K562 (cell line): ENCODE measurements around the gene TNFRSF6B. TPM values are rescaled to one million over a fixed set of nuclear protein-coding genes. Genes with fewer than 3 reads are reported as not detected.

Source experiments
- ATAC-seq: fragments of 200-7000 bp; cut with Tn5 transposase; 3 replicates; pipeline ENCODE4 v1.9.1; 2020; ENCODE audit warnings: moderate library complexity
- BruUV-seq: library from RNA; stranded (reverse); fragments of 400-500 nt; replicated peaks from 2 replicates; lab custom pipeline; 2021; lab: Mats Ljungman, UMichigan
- CTCF ChIA-PET: fragments of 300-600 bp; formaldehyde crosslinking; extraction: SDS; loops from one replicate; lab custom pipeline; 2021; ENCODE audit warnings: low intra/inter-chr PET ratio; lab: Yijun Ruan, JAX
- POLR2A ChIA-PET: fragments of 300-600, 350-650 bp; sonication (Branson Sonifier 250); formaldehyde crosslinking; extraction: SDS; loops from one replicate; lab custom pipeline; 2021; ENCODE audit warnings: antibody characterized with exemption, inconsistent platforms; lab: Yijun Ruan, JAX
- DNase-seq, 4 experiments: peaks; one replicate each; pipeline versions ENCODE4 v3.0.0 to v3.0.0-alpha.2; 2011 to 2018; ENCODE audit warnings: low spot score in 3 of 4, mixed read lengths in 3 of 4; ENCODE audit errors: extremely low read depth in 1 of 4
- FAIRE-seq: peaks from 2 replicates; lab custom pipeline; 2011; peaks lifted over from hg19 to GRCh38; lab: Jason Lieb, UNC
- H2AFZ ChIP-seq: 2 replicates; pipeline ENCODE4 v1.6.0; 2011; ENCODE audit warnings: low read depth, low read length, control low read depth, inconsistent platforms
- H3K27ac ChIP-seq: fragments of 200-600 bp; 3 replicates; pipeline ENCODE4 v1.8.0; 2011; ENCODE audit warnings: low read depth, mild to moderate bottlenecking, control low read depth, inconsistent platforms, low read length, moderate library complexity, mixed read lengths; ENCODE audit errors: extremely low read depth
- H3K27me3 ChIP-seq, 2 experiments: fragments of 300-600 bp in 1 of 2; 2 replicates in 1 of 2; 3 replicates in 1 of 2; pipeline versions ENCODE4 v1.6.0 to v1.8.0; 2011; ENCODE audit warnings: inconsistent platforms in 2 of 2, low read length in 2 of 2, mild to moderate bottlenecking in 1 of 2, mixed read lengths in 1 of 2, moderate library complexity in 1 of 2; ENCODE audit not compliant: control insufficient read depth in 2 of 2, insufficient read depth in 2 of 2
- H3K36me3 ChIP-seq: fragments of 300-600 bp; 3 replicates; pipeline ENCODE4 v1.8.0; 2011; ENCODE audit warnings: mild to moderate bottlenecking, low read length, inconsistent platforms; ENCODE audit not compliant: control insufficient read depth, insufficient read depth
- H3K4me1 ChIP-seq, 2 experiments: fragments of 200-600 bp in 1 of 2; replicated peaks in 1 of 2; 2 replicates in 1 of 2; 3 replicates in 1 of 2; pipeline versions ENCODE4 v1.5.1 to v1.8.0; 2011; ENCODE audit warnings: inconsistent platforms in 2 of 2, low read length in 2 of 2, mild to moderate bottlenecking in 1 of 2, mixed read lengths in 1 of 2, moderate library complexity in 1 of 2; ENCODE audit not compliant: control insufficient read depth in 2 of 2, insufficient read depth in 2 of 2
- H3K4me2 ChIP-seq: 2 replicates; pipeline ENCODE4 v1.6.1; 2011; ENCODE audit warnings: low read length, control low read depth, inconsistent platforms, mixed read lengths; ENCODE audit not compliant: insufficient read depth
- H3K4me3 ChIP-seq: fragments of 200-600 bp; sonication (generic), shearing (Covaris generic); 2 replicates; pipeline ENCODE4 v1.5.1; 2016; ENCODE audit warnings: control low read depth, inconsistent platforms
- H3K79me2 ChIP-seq: fragments of 200-600 bp; 3 replicates; pipeline ENCODE4 v1.8.0; 2011; ENCODE audit warnings: low read length, inconsistent platforms; ENCODE audit not compliant: control insufficient read depth, insufficient read depth
- H3K9ac ChIP-seq, 2 experiments: 2 replicates each; pipeline versions ENCODE4 v1.6.0 to v1.6.1; 2011; ENCODE audit warnings: low read depth in 2 of 2, low read length in 2 of 2, control low read depth in 1 of 2, inconsistent platforms in 1 of 2, mild to moderate bottlenecking in 1 of 2, mixed read lengths in 1 of 2; ENCODE audit not compliant: insufficient read depth in 1 of 2
- H3K9me1 ChIP-seq: one replicate; pipeline ENCODE4 v1.6.0; 2011; ENCODE audit warnings: inconsistent platforms, mild to moderate bottlenecking, low read length, moderate library complexity; ENCODE audit not compliant: control insufficient read depth, insufficient read depth
- H3K9me3 ChIP-seq: replicated peaks from 2 replicates; pipeline ENCODE4 v1.5.1; 2011; ENCODE audit warnings: low read depth, low read length, inconsistent platforms; ENCODE audit not compliant: control insufficient read depth, insufficient read depth
- H4K20me1 ChIP-seq: replicated peaks from 2 replicates; pipeline ENCODE4 v1.6.1; 2011; ENCODE audit warnings: low read length, inconsistent platforms, mixed read lengths; ENCODE audit not compliant: control insufficient read depth, insufficient read depth
- BRCA1 ChIP-seq, 2 experiments: fragments of 450-650 bp in 1 of 2; sonication (generic) in 1 of 2; formaldehyde crosslinking in 1 of 2; IDR thresholded peaks; 2 replicates each; pipeline versions ENCODE4 v1.5.0 to v1.6.1; 2017 to 2020; ENCODE audit warnings: mild to moderate bottlenecking in 1 of 2, missing genetic modification reagents in 1 of 2
- EHMT2 ChIP-seq: fragments of 450-650 bp; IDR thresholded peaks from 2 replicates; pipeline ENCODE4 v1.6.1; 2018; ENCODE audit warnings: antibody characterized with exemption
- EP400 ChIP-seq: fragments of 450-650 bp; IDR thresholded peaks from 2 replicates; pipeline ENCODE4 v1.6.1; 2017; ENCODE audit warnings: antibody characterized with exemption, mild to moderate bottlenecking, moderate library complexity
- HMBOX1 ChIP-seq: sonication (generic); IDR thresholded peaks from 2 replicates; pipeline ENCODE4 v1.6.1; 2016
- MTF1 ChIP-seq: fragments of 250-450 bp; sonication (Bioruptor Pico); IDR thresholded peaks from 2 replicates; pipeline ENCODE4 v1.9.0; 2021; ENCODE audit warnings: moderate library complexity, mild to moderate bottlenecking, inconsistent platforms, borderline replicate concordance
- WGBS: fragments of 100-300 bp; shearing (Covaris generic); methylation state at CpG from one replicate; pipeline ENCODE4 v1.1.6; 2016; ENCODE audit warnings: low coverage, mixed read lengths; ENCODE audit not compliant: insufficient coverage; ENCODE audit errors: missing lambda C conversion rate; 5-methylcytosine and 5-hydroxymethylcytosine counted together
- in situ Hi-C: fragments of 300-500 bp; cut with MboI; formaldehyde crosslinking; loops from 4 replicates; pipeline ENCODE4 v1.15.0; 2018; ENCODE audit warnings: inconsistent platforms, mixed read lengths
- intact Hi-C: fragments of 100-400 bp; cut with micrococcal nuclease; formaldehyde crosslinking; loops from 2 replicates; pipeline ENCODE4 v1.14.2; 2022
- polyA plus RNA-seq, 8 experiments: library from polyadenylated mRNA; depleted of rRNA in 4 of 8; stranded (reverse) in 5 of 8; unstranded in 3 of 8; fragments of >200 nt; fragmentation: Nextera tagmentation in 2 of 8; fragmentation: Illumina TruSeq in 1 of 8; extraction: Ambion mirVana in 2 of 8; extraction: Trizol in 1 of 8; gene quantifications; 2 replicates each; pipeline versions ENCODE4 v1.2.1 to v1.2.3, GENCODE V29; 2011 to 2014; ENCODE audit warnings: inconsistent platforms in 1 of 8, missing spikeins in 1 of 8
- total RNA-seq, 7 experiments: library from RNA; depleted of rRNA in 6 of 7; stranded (reverse); fragments of >200 nt in 6 of 7; fragmentation: Illumina TruSeq in 2 of 7; extraction: Trizol in 2 of 7; gene quantifications; 2 replicates each; pipeline versions ENCODE4 v1.2.1 to v1.2.3, GENCODE V29; 2011 to 2021; ENCODE audit warnings: low replicate concordance in 1 of 7
- TF ChIP-seq, protein P1 (sequence below): fragments of 450-650 bp; IDR thresholded peaks from 2 replicates; pipeline ENCODE4 v1.6.1; 2016; ENCODE audit warnings: low read depth

The TNFRSF6B gene
- total and polyA plus RNA-seq, 9 of the 15 experiments (the other 6 are each of a cell fraction or from before 2014, with no cell fraction given): 0.10 to 3.5 (median 0.32) TPM; not detected in 6

DNA sequence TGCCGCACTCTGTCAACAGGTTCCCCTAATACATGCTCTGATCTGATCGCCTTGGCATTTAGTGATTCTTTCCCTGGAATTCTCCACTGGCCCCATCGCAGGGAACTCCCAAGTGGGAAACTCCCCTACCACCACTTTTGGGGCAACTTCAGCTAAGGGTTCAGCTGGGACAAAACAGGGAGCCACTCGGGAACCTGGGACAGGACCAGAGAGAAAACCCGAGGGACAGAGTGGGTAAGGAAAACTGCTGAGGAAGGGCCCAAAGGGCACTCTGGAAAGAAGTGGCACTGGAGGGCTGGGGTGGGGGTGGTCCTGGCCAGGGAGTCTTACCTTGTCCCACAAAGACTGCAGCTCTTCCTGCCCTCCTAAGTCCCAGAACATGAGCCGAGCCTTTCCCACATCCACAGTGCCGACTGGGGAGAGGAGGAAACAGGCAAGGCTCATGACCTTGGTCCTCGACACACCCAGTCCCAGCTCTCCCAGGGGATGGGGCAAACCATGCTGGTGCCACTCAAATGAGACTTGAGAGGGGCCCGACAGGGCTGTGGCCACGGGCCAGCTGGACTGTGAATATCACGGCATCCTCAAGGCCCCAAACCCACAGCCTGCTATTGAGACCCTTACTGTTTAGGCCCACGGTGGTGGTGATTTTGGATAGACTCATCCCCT is 9.7 kb downstream of the TNFRSF6B start:
- Histone ChIP-seq H3K4me2 (peak overlapping the region; percentile 99), H3K9me1 (no peaks in the 10 kb centered on the region), H3K9ac (peak overlapping the region; percentile 90 to 95), H3K9me3 (no peaks in the 10 kb centered on the region), H3K27me3 (no peaks in the 10 kb centered on the region), H3K4me3 (peak overlapping the region; percentile 100), H3K36me3 (peaks cover 58% of the 10 kb centered on the region), H3K79me2 (peaks cover 56% of the 10 kb centered on the region), H3K4me1 (peaks cover 13 to 71% of the 10 kb centered on the region in 2 experiments), H2AFZ (no peak overlapping the region), H4K20me1 (peaks cover 22% of the 10 kb centered on the region), H3K27ac (peak overlapping the region; percentile 96)
- ATAC-seq (no peak), DNase-seq (peak in 2 of 4 experiments; percentile 3 to 4), FAIRE-seq (no peak)
- intact Hi-C loops (loop anchor here (2.0 to 10.0 kb wide), 5 partner anchors 79 to 251 kb away; partner anchors contain the start of genes PTK6, TPD52L2 and UCKL1), in situ Hi-C loops (loop anchor here (5.0 kb wide), 1 partner anchor 156 kb away; the partner anchor contains the start of gene ABHD16B)
- TF ChIP-seq EHMT2: no peak
- no peak for TF ChIP-seq BRCA1 (IDR thresholded peaks at IDR 0.05)
- TF ChIP-seq BRCA1 (CRISPR knock-in tag; IDR thresholded peaks at IDR 0.05): no peak
- no peak for TF ChIP-seq EP400
- TF ChIP-seq MTF1 (CRISPR knock-in tag): no peak
- TF ChIP-seq, protein P1, sequence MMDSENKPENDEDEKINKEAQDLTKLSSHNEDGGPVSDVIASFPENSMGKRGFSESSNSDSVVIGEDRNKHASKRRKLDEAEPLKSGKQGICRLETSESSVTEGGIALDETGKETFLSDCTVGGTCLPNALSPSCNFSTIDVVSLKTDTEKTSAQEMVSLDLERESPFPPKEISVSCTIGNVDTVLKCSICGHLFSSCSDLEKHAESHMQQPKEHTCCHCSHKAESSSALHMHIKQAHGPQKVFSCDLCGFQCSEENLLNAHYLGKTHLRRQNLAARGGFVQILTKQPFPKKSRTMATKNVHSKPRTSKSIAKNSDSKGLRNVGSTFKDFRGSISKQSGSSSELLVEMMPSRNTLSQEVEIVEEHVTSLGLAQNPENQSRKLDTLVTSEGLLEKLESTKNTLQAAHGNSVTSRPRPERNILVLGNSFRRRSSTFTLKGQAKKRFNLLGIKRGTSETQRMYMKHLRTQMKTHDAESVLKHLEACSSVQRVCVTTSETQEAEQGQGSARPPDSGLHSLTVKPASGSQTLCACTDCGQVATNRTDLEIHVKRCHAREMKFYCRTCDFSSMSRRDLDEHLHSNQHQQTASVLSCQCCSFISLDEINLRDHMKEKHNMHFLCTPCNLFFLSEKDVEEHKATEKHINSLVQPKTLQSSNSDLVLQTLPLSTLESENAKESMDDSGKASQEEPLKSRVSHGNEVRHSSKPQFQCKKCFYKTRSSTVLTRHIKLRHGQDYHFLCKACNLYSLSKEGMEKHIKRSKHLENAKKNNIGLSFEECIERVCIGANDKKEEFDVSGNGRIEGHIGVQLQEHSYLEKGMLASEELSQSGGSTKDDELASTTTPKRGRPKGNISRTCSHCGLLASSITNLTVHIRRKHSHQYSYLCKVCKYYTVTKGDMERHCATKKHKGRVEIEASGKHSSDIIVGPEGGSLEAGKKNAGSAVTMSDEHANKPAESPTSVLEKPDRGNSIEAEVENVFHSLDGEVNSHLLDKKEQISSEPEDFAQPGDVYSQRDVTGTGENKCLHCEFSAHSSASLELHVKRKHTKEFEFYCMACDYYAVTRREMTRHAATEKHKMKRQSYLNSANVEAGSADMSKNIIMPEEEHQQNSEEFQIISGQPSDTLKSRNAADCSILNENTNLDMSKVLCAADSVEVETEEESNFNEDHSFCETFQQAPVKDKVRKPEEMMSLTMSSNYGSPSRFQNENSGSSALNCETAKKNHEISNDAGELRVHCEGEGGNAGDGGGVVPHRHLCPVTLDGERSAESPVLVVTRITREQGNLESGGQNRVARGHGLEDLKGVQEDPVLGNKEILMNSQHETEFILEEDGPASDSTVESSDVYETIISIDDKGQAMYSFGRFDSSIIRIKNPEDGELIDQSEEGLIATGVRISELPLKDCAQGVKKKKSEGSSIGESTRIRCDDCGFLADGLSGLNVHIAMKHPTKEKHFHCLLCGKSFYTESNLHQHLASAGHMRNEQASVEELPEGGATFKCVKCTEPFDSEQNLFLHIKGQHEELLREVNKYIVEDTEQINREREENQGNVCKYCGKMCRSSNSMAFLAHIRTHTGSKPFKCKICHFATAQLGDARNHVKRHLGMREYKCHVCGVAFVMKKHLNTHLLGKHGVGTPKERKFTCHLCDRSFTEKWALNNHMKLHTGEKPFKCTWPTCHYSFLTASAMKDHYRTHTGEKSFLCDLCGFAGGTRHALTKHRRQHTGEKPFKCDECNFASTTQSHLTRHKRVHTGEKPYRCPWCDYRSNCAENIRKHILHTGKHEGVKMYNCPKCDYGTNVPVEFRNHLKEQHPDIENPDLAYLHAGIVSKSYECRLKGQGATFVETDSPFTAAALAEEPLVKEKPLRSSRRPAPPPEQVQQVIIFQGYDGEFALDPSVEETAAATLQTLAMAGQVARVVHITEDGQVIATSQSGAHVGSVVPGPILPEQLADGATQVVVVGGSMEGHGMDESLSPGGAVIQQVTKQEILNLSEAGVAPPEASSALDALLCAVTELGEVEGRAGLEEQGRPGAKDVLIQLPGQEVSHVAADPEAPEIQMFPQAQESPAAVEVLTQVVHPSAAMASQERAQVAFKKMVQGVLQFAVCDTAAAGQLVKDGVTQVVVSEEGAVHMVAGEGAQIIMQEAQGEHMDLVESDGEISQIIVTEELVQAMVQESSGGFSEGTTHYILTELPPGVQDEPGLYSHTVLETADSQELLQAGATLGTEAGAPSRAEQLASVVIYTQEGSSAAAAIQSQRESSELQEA: no peak
- no peak for TF ChIP-seq HMBOX1
- WGBS: 80% methylated on average over 12 of the region's 12 CpGs
- ChIA-PET POLR2A (interaction anchor here (0.5 to 4.0 kb wide), 4 partner anchors 8 to 260 kb away, joined by 3 to 27 read pairs (median 14); partner anchors contain the start of gene TPD52L2), CTCF (interaction anchor here (2.6 kb wide), 1 partner anchor 158 kb away, joined by 18 read pairs; the partner anchor contains the start of gene TPD52L2)
- BruUV-seq: TSS peak; percentile 53
